ENCODE results near the gene HPX.
A peak's percentile ranks its signal among the peaks of the same experiment; 100 is the strongest.

The HPX gene

DNA sequence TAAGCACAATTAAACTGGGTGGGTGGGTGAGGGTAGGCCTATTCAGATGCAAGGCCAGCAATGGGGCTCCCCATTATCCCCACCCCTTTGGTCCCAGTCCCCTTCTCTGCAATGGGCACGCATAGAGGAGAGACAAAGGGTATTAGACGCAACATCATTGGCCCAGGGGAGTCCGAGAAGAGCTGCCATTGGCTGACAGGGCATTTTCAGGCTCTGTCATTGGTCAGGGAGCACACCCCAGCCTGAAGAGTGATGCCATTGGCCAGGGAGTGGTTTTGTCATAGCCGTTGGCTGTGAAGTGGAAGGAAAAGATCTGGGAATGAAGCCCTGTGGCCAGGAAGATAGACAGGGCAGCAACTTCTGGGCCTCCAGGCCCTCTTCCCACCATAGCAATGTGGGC lies 35.8 kb upstream of the HPX start:
- no peaks in the 10 kb centered on the region for H3K9me3 Mint-ChIP-seq
- peaks cover 30% of the 10 kb centered on the region for H3K36me3 Mint-ChIP-seq (ENCODE audit: insufficient read depth)
- ATAC-seq (replicated peaks; ENCODE audit: extremely low read depth, poor library complexity, severe bottlenecking), result no peak
- no peaks in the 10 kb centered on the region for H3K27me3 Mint-ChIP-seq
- peaks cover 43% of the 10 kb centered on the region for H3K4me1 Mint-ChIP-seq
- H3K27ac Mint-ChIP-seq (ENCODE audit: low read depth), result no peak overlapping the region
- no peak overlapping the region for H3K4me3 Mint-ChIP-seq
- no peak for DNase-seq (ENCODE audit: low spot score in 2 of 2)

DNA sequence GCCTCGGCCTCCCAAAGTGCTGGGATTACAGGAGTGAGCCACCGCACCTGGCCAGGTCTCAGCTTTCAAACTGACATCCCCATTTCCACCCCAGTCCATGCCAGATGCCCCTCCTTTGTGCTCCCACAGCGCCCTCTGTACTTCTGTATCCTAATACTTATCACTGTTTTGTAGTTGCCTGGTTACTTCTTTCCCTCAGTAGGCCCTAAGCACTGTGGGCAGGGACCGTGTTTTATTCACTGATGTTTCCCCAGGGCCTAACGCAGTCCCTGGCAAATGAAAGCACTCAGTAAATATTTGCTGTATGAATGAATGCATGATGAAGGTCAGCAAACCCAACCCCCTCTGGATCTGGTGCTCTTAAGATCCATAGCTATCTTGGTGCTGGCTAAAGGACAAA lies 35.1 kb upstream of the HPX start:
- peaks cover 40% of the 10 kb centered on the region for H3K4me1 Mint-ChIP-seq
- no peak overlapping the region for H3K27ac Mint-ChIP-seq (ENCODE audit: low read depth)
- ATAC-seq (replicated peaks; ENCODE audit: extremely low read depth, poor library complexity, severe bottlenecking), result no peak
- no peak for DNase-seq (ENCODE audit: low spot score in 2 of 2)
- no peaks in the 10 kb centered on the region for H3K27me3 Mint-ChIP-seq
- no peak overlapping the region for H3K4me3 Mint-ChIP-seq
- H3K9me3 Mint-ChIP-seq, result no peaks in the 10 kb centered on the region
- peaks cover 25% of the 10 kb centered on the region for H3K36me3 Mint-ChIP-seq (ENCODE audit: insufficient read depth)

DNA sequence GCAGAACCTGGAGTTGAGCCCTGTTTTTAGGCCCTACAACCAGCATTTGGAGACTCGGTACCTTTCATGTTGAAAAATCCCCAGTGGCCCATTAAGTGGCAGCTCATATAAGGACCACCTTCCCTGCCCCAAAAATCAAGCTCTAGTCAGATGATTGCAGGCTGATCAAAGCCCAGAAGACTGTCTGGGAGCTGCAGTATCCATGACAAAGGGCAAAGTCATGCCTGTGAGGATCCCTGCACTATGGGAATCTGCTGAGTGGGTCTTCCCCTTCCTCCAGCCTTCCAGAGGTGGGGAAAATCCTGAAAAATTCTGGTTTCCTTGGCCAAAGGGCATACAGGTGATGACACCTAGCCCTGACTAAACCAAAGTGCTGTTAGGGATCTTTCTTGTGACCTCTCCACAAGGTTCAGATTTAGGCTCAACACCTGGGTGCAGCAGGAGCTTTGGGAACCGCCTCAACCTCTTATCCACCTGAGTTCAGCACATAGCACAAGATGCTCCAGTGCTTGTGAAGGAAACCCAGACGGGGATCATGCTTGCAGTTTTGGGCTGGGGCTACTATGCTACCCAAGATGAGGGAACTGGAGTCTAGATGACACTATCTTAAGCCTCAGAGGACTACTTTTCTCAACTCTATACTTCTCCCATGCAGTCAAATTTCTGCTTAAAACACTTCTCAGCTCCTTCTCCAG lies 34.2 kb upstream of the HPX start:
- Mint-ChIP-seq H3K9me3 (no peaks in the 10 kb centered on the region), H3K4me1 (peaks cover 30% of the 10 kb centered on the region), H3K27me3 (no peaks in the 10 kb centered on the region), H3K36me3 (ENCODE audit: insufficient read depth) (peaks cover 23% of the 10 kb centered on the region), H3K27ac (ENCODE audit: low read depth) (peak overlapping the region; percentile 3), H3K4me3 (peak overlapping the region; percentile 85)
- ATAC-seq (replicated peaks; ENCODE audit: extremely low read depth, poor library complexity, severe bottlenecking) (no peak), DNase-seq (ENCODE audit: low spot score in 2 of 2) (no peak)

DNA sequence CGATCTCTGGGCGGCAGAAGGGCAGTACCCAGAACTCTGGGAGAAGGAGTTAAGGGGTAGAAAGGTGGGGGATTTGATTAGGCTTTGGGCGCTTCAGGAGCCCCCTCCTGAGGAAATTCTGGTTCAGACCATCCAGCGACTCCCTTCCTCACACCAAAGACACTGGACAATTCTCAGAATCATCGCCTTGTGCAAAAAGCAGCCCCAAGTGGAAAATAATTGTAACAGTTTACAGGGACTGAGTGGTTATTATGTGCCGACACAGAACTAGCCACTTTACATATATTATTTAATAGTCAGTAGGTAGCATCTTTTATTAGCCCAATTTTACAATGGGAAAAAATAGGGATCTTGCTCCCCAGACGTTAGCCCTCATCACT lies 33.6 kb upstream of the HPX start:
- peak overlapping the region; percentile 77 for H3K27ac Mint-ChIP-seq (ENCODE audit: low read depth)
- H3K4me3 Mint-ChIP-seq, result peak overlapping the region; percentile 85
- H3K36me3 Mint-ChIP-seq (ENCODE audit: insufficient read depth), result peaks cover 23% of the 10 kb centered on the region
- ATAC-seq (replicated peaks; ENCODE audit: extremely low read depth, poor library complexity, severe bottlenecking), result no peak
- DNase-seq (ENCODE audit: low spot score in 2 of 2), result no peak
- H3K27me3 Mint-ChIP-seq, result no peaks in the 10 kb centered on the region
- H3K4me1 Mint-ChIP-seq, result peaks cover 25% of the 10 kb centered on the region
- no peaks in the 10 kb centered on the region for H3K9me3 Mint-ChIP-seq

DNA sequence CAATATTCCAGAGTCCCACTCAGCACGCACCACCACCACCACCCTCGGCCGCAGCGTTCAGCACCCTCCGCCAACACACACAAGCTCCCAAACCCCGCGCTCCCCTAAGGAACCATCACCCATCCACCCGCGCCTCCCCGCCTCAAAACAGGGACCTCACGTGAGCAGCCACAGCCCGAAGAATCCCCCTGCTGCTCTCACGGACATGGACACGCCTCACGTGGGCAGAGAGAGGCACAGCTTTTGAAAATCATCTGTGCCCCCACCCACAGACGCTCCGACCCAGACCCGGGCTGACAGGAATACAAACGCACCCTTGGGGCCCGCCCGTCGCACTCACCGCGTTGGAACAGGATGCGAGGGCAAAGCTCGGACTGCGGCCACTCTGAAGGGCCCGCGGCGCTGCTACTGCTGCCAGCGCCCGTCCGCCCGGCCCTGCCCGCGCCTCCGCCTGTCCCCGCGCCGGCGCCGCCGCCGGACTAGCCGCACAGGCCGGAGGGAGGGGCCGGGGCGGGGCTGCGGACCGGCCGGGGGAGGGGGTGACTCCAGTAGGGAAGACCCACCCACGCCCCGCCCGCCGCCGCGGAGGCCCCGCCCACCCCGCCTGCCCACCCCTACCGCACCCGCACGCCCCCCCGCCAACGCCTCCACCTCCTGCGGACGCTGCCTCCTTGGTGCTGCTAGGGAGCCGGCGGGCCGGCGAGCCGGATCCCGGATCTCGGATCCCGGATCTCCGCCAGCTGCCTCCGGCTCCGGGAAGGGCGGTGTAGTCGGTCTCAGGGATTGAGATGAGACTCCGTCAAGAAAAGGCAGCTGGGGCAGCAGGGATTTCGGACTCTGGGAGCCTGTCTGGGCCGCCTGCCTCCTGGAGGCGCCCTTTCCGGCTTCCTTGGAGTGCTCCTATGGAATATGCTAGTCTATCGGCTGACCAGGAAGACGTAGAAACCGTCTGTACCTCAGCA lies 32.9 kb upstream of the HPX start, which contains the start of gene TRIM3:
Gene TRIM3 (minus strand): TSS at position 491 of the 962 bp plus-strand sequence. CDS start 8,246 bp downstream, outside the sequence.
- ATAC-seq (replicated peaks; ENCODE audit: extremely low read depth, poor library complexity, severe bottlenecking) (peak; percentile 63), DNase-seq (ENCODE audit: low spot score in 2 of 2) (peak; percentile 21 to 23)
- peaks cover 19% of the 10 kb centered on the region for H3K4me1 Mint-ChIP-seq
- H3K27ac Mint-ChIP-seq (ENCODE audit: low read depth), result peak within 1 kb of the TSS; percentile 77
- no peaks in the 10 kb centered on the region for H3K27me3 Mint-ChIP-seq
- no peaks in the 10 kb centered on the region for H3K9me3 Mint-ChIP-seq
- peaks cover 21% of the 10 kb centered on the region for H3K36me3 Mint-ChIP-seq (ENCODE audit: insufficient read depth)
- H3K4me3 Mint-ChIP-seq, result peak within 1 kb of the TSS; percentile 85

DNA sequence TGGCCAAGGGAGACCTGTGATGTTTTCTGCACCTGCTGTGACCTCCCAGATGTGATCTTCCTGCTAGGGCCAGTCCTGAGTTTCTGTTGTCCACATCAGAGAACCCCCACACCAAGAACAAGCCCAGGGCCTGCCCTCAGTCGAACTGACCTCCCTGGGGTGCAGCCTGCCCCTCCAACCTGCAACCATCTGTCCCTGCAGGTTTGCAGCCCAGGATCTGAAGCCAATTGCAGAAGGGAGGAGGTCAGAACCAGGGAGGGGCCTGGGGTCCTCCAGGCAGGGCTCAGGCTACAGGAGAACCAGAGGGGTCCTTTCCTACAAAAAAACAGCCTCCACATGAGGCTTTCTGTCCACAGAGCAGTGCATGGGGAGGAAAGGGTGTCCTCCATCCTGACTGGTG lies 32.1 kb upstream of the HPX start:
- Mint-ChIP-seq H3K4me3 (peak overlapping the region; percentile 85), H3K36me3 (ENCODE audit: insufficient read depth) (peaks cover 18% of the 10 kb centered on the region), H3K9me3 (no peaks in the 10 kb centered on the region), H3K4me1 (peaks cover 16% of the 10 kb centered on the region), H3K27me3 (no peaks in the 10 kb centered on the region), H3K27ac (ENCODE audit: low read depth) (no peak overlapping the region)
- no peak for DNase-seq (ENCODE audit: low spot score in 2 of 2)
- peak; percentile 6 for ATAC-seq (replicated peaks; ENCODE audit: extremely low read depth, poor library complexity, severe bottlenecking)

DNA sequence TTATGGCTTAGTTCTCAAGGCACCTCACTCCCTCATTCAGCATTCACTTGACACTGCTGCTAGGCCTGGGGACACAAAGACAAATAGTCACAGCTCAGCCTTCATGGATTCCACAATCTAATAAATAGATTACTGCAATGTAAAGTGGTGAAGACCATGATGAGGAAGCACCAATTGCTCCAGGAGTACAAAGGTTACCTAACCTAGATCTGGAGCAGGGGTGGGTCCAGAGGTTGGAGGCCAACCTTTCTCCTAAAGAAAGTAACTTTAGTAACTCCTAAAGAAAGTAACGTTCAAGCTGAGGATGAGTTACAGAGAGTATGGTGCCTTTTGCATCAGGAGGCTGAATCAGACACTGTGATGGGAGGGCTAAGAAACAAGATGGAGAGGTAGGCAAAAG lies 28.8 kb upstream of the HPX start:
- ATAC-seq (replicated peaks; ENCODE audit: extremely low read depth, poor library complexity, severe bottlenecking), result no peak
- H3K27ac Mint-ChIP-seq (ENCODE audit: low read depth), result no peak overlapping the region
- peaks cover 11% of the 10 kb centered on the region for H3K36me3 Mint-ChIP-seq (ENCODE audit: insufficient read depth)

DNA sequence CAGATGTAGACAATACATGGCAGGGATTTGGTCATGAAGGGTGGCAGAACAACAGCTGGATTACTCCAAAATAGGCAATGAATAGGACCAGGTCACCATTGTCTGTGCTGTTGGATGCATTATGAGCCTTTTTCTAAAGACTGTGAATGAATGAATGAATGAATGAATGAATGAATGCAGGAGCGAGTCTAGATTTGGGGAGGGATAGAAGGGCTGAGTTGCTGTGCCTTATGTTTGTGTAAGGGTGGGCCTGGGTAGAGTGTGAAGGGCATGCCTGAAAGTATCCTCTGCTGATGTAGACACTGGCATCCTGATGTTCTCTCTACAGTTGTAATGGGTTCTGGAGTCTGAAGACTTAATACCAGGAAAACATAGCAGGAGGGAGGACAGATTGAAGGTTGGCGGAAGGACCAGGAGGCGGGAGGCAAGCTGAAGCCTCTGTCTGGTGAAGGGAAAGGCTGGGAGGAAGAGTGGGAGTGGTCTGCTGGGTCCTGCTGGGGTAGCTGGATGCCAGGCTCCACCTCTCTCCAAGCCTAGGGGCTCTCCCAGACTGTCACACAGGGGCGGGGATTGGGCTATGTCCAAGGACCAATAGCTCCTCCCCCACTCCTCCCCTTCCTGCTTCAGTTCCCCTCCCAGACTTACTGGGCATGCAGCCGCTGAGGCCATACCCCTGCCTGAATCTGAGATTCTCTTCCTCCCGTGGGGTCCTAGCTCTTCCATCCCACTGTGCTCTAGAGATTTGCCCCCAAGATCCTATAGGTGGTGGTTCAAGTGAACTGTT lies 28.1 kb upstream of the HPX start:
- Mint-ChIP-seq H3K27ac (ENCODE audit: low read depth) (no peak overlapping the region), H3K9me3 (no peaks in the 10 kb centered on the region), H3K4me3 (no peak overlapping the region), H3K27me3 (no peaks in the 10 kb centered on the region), H3K4me1 (peaks cover 20% of the 10 kb centered on the region), H3K36me3 (ENCODE audit: insufficient read depth) (peaks cover 6% of the 10 kb centered on the region)
- DNase-seq (ENCODE audit: low spot score in 2 of 2) (no peak), ATAC-seq (replicated peaks; ENCODE audit: extremely low read depth, poor library complexity, severe bottlenecking) (no peak)

More for the DNA sequence above, 28.8 kb upstream of the HPX start:
- DNase-seq (ENCODE audit: low spot score in 2 of 2), result no peak
- Mint-ChIP-seq H3K9me3 (no peaks in the 10 kb centered on the region), H3K4me1 (peaks cover 20% of the 10 kb centered on the region), H3K4me3 (no peak overlapping the region), H3K27me3 (no peaks in the 10 kb centered on the region)

DNA sequence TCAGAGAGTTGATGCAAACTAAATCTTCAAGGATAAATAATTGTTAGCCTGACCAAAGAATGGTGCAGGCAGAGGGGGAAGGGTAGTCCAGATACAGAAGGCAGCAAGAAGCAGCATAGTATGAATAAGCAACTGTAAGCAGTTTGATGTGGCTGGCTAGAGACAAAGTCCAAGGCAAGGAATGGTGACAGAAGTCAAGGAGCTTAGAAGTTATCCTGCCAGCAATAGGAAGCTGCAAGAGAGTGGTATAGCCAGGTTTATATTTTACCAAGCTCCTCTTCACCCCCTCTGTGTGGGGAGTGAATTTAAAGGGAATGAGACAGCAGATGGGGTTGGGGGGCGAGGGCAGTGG lies 18.3 kb upstream of the HPX start:
- DNase-seq (ENCODE audit: low spot score in 2 of 2) (no peak), ATAC-seq (replicated peaks; ENCODE audit: extremely low read depth, poor library complexity, severe bottlenecking) (no peak)
- Mint-ChIP-seq H3K9me3 (no peaks in the 10 kb centered on the region), H3K27me3 (no peaks in the 10 kb centered on the region), H3K27ac (ENCODE audit: low read depth) (no peak overlapping the region), H3K36me3 (ENCODE audit: insufficient read depth) (peaks cover 14% of the 10 kb centered on the region), H3K4me1 (no peaks in the 10 kb centered on the region), H3K4me3 (no peak overlapping the region)

DNA sequence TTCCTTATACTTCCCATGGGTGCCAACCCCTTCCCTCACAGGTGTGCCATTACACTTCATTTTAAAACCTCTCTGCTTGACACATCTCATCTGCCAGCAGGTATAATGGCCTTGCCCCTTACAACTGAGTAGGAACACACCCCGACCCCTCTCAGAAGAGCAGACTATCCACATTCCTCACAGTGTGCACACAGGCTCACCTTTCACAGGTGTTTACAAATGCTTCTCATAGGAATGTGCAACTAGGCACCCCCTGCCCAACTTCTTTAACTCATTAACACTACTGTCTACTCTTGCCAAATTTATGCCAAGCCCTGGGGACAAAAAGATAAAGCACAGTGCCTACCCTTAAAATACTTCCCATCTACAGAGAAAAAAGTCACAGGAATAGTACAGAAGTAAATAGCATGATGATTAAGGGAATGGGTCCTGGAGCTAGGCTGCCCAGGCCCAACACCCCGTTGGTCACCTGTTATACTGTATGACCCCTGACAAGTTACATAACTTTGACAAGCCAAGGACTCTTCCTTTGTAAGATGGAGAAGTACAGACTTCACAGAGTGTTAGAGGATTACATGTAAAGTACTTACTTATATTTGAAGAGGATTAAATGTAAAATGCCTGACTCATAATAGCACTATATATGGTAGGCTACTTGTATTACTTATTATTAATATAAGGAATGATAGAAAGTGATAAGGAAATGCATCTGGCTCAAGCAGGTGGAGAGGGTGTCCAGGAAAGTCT lies 17.7 kb upstream of the HPX start:
- DNase-seq (ENCODE audit: low spot score in 2 of 2) (no peak), ATAC-seq (replicated peaks; ENCODE audit: extremely low read depth, poor library complexity, severe bottlenecking) (no peak)
- Mint-ChIP-seq H3K4me3 (no peak overlapping the region), H3K36me3 (ENCODE audit: insufficient read depth) (peaks cover 14% of the 10 kb centered on the region), H3K9me3 (no peaks in the 10 kb centered on the region), H3K27me3 (no peaks in the 10 kb centered on the region), H3K4me1 (no peaks in the 10 kb centered on the region), H3K27ac (ENCODE audit: low read depth) (no peak overlapping the region)

DNA sequence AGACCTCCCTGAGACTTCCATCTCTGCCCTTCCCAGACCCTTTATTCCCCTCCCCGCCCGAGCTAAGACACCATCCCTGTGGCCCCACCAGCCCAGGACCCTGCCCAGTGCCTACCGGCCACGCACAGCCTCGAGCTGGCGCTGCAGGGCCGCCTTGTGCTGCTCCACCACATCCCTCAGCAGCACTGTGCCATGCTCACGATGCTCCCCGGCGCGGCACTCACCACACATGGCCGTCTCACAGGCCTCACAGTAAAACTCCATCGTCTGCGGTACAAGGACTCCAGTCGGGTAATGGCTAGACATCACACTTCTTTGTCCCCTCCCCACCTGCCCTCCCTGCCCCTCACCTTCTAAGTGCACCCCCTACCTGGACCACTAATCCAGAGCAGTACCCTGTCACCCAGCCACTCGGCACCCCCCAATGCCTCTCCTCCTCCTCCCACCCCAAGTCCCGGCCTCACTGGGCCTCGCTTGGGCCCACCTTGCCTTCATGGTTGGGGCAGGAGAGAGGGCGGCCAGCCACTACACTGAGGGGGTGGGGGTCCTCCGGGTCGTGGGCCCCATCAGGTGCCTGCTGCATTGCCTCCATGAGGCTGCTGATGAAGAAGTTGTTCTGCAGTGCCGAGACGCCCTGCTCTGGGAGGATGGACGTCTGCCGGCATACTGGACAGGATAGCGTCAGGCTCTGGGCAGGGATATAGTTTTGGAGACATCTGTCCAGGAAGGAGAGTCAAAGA lies 17.0 kb upstream of the HPX start:
- Mint-ChIP-seq H3K9me3 (no peaks in the 10 kb centered on the region), H3K27me3 (no peaks in the 10 kb centered on the region)

More for the DNA sequence above, 17.0 kb upstream of the HPX start:
- Mint-ChIP-seq H3K27ac (ENCODE audit: low read depth) (no peak overlapping the region), H3K4me3 (no peak overlapping the region), H3K36me3 (ENCODE audit: insufficient read depth) (peaks cover 11% of the 10 kb centered on the region), H3K4me1 (no peaks in the 10 kb centered on the region)
- DNase-seq (ENCODE audit: low spot score in 2 of 2), result no peak
- no peak for ATAC-seq (replicated peaks; ENCODE audit: extremely low read depth, poor library complexity, severe bottlenecking)
